Calu3 (cell line): ENCODE results near the gene CALML6. TPM values are rescaled to one million over a fixed set of nuclear protein-coding genes. Genes with fewer than 3 reads are reported as not detected.

ENCODE experiments used
- BruUV-seq: library from RNA; stranded (reverse); fragments of 400-500 nt; replicated peaks from 2 replicates; lab custom pipeline; 2021; lab: Mats Ljungman, UMichigan
- CTCF ChIA-PET: fragments of 300-600 bp; sonication (Branson Sonifier 250); formaldehyde crosslinking; loops from one replicate; lab custom pipeline; 2022; ENCODE audit warnings: antibody characterized with exemption; lab: Charles Lee
- DNase-seq: peaks from one replicate; pipeline ENCODE4 v3.0.0; 2022
- H3K27ac Mint-ChIP-seq: one replicate; pipeline ENCODE4 v1.8.0; 2022; ENCODE audit warnings: mixed read lengths; ENCODE audit not compliant: unreplicated experiment
- H3K27me3 Mint-ChIP-seq: one replicate; pipeline ENCODE4 v1.8.0; 2022; ENCODE audit warnings: mixed read lengths; ENCODE audit not compliant: unreplicated experiment
- H3K36me3 Mint-ChIP-seq: one replicate; pipeline ENCODE4 v1.8.0; 2022; ENCODE audit warnings: mild to moderate bottlenecking, moderate library complexity, mixed read lengths; ENCODE audit not compliant: insufficient read depth, unreplicated experiment
- H3K4me1 Mint-ChIP-seq: one replicate; pipeline ENCODE4 v1.8.0; 2022; ENCODE audit warnings: mild to moderate bottlenecking, low read depth, mixed read lengths; ENCODE audit not compliant: unreplicated experiment
- H3K4me3 Mint-ChIP-seq: one replicate; pipeline ENCODE4 v1.8.0; 2022; ENCODE audit warnings: mild to moderate bottlenecking, low read depth, moderate library complexity, mixed read lengths; ENCODE audit not compliant: unreplicated experiment
- H3K9me3 Mint-ChIP-seq: one replicate; pipeline ENCODE4 v1.8.0; 2022; ENCODE audit warnings: low read depth, mixed read lengths; ENCODE audit not compliant: unreplicated experiment
- intact Hi-C: fragments of 100-400 bp; cut with micrococcal nuclease; formaldehyde crosslinking; loops from one replicate; pipeline ENCODE4 v1.10.0; 2022; ENCODE audit not compliant: unreplicated experiment
- total RNA-seq: library from RNA; stranded (reverse); gene quantifications from 2 replicates; pipeline ENCODE4 v1.2.3, GENCODE V29; 2022
- TF ChIP-seq, protein P1 (sequence below): fragments of 200-600 bp; IDR thresholded peaks from one replicate; pipeline ENCODE4 v1.8.0; 2022; ENCODE audit warnings: antibody characterized with exemption; ENCODE audit not compliant: unreplicated experiment

The CALML6 gene
- total RNA-seq, 1 experiment from 2014 or later: 0.59 TPM

- H3K4me1 Mint-ChIP-seq: no peaks in the 10 kb centered on the region
- TF ChIP-seq, protein P1, sequence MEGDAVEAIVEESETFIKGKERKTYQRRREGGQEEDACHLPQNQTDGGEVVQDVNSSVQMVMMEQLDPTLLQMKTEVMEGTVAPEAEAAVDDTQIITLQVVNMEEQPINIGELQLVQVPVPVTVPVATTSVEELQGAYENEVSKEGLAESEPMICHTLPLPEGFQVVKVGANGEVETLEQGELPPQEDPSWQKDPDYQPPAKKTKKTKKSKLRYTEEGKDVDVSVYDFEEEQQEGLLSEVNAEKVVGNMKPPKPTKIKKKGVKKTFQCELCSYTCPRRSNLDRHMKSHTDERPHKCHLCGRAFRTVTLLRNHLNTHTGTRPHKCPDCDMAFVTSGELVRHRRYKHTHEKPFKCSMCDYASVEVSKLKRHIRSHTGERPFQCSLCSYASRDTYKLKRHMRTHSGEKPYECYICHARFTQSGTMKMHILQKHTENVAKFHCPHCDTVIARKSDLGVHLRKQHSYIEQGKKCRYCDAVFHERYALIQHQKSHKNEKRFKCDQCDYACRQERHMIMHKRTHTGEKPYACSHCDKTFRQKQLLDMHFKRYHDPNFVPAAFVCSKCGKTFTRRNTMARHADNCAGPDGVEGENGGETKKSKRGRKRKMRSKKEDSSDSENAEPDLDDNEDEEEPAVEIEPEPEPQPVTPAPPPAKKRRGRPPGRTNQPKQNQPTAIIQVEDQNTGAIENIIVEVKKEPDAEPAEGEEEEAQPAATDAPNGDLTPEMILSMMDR: no peak
- intact Hi-C loops: loop anchor here (10.0 kb wide), 1 partner anchor 116 kb away; no protein-coding TSS in a partner anchor
Measured at GRCh38 chr1:1900883-1901640, 14.0 kb upstream of the CALML6 start.

GRCh38 chr1:1901641-1902294, 13.3 kb upstream of the CALML6 start:
- H3K27me3 Mint-ChIP-seq: no peaks in the 10 kb centered on the region
- no peak overlapping the region for H3K27ac Mint-ChIP-seq
- H3K4me1 Mint-ChIP-seq: no peaks in the 10 kb centered on the region
- TF ChIP-seq, protein P1: no peak
- DNase-seq: no peak
- no TSS peak for BruUV-seq
- no peak overlapping the region for H3K4me3 Mint-ChIP-seq
- CTCF ChIA-PET: no interaction called here
- H3K9me3 Mint-ChIP-seq: no peaks in the 10 kb centered on the region
- intact Hi-C loops: loop anchor here (10.0 kb wide), 1 partner anchor 117 kb away; no protein-coding TSS in a partner anchor
- H3K36me3 Mint-ChIP-seq: no peaks in the 10 kb centered on the region

More at GRCh38 chr1:1900883-1901640, 14.0 kb upstream of the CALML6 start:
- no peaks in the 10 kb centered on the region for H3K27me3 Mint-ChIP-seq
- no TSS peak for BruUV-seq
- no peak overlapping the region for H3K27ac Mint-ChIP-seq
- no peaks in the 10 kb centered on the region for H3K36me3 Mint-ChIP-seq
- CTCF ChIA-PET: interaction anchor here (0.6 to 1.4 kb wide), 2 partner anchors 8 to 94 kb away, joined by 4 to 7 read pairs; no protein-coding TSS in a partner anchor
- H3K4me3 Mint-ChIP-seq: no peak overlapping the region
- H3K9me3 Mint-ChIP-seq: no peaks in the 10 kb centered on the region
- no peak for DNase-seq

- Mint-ChIP-seq H3K4me3 (no peak overlapping the region), H3K27me3 (no peaks in the 10 kb centered on the region)
Measured at GRCh38 chr1:1903224-1903623, 11.8 kb upstream of the CALML6 start.

More at GRCh38 chr1:1903224-1903623, 11.8 kb upstream of the CALML6 start:
- Mint-ChIP-seq H3K36me3 (peaks cover 1% of the 10 kb centered on the region), H3K4me1 (no peaks in the 10 kb centered on the region), H3K9me3 (no peaks in the 10 kb centered on the region), H3K27ac (no peak overlapping the region)
- CTCF ChIA-PET: no interaction called here
- BruUV-seq: no TSS peak
- intact Hi-C loops: loop anchor here (10.0 kb wide), 1 partner anchor 118 kb away; no protein-coding TSS in a partner anchor
- TF ChIP-seq, protein P1: no peak
- no peak for DNase-seq
